Pancreas (tissue), 10 donors: ENCODE results near the gene EIF3J. TPM values are rescaled to one million over a fixed set of nuclear protein-coding genes. Genes with fewer than 3 reads are reported as not detected.
"Not testable (repeated sequence)": the region's sequence is repeated elsewhere in the genome, so short reads cannot be mapped to it uniquely, and the experiment has no call there.

Experiments
- ATAC-seq, 4 donors: fragments of 200-7000 bp; cut with Tn5 transposase; one replicate each; pipeline versions ENCODE4 v1.8.0 to v1.9.1; 2020; ENCODE audit warnings: mild to moderate bottlenecking in 4 of 4, moderate library complexity in 4 of 4
- DNase-seq, 6 donors: peaks; one replicate each; pipeline ENCODE4 v3.0.0-alpha.2; 2020
- FAIRE-seq: peaks from 2 replicates; lab custom pipeline; 2012; peaks lifted over from hg19 to GRCh38; lab: Jason Lieb, UNC
- H3K27ac ChIP-seq, 4 donors: fragments of 200-600 bp; sonication (generic); 1 replicate in 3 of 4; 2 replicates in 1 of 4; pipeline versions ENCODE4 v1.5.0 to v1.8.0; 2020
- H3K27me3 ChIP-seq, 4 donors: fragments of 200-600 bp; one replicate each; pipeline ENCODE4 v1.8.0; 2021
- H3K36me3 ChIP-seq, 3 donors: fragments of 200-600 bp; sonication (generic) in 1 of 3; one replicate each; pipeline versions ENCODE4 v1.5.0 to v1.8.0; 2020 to 2021
- H3K4me1 ChIP-seq, 3 donors: fragments of 200-600 bp; one replicate each; pipeline ENCODE4 v1.8.0; 2021
- H3K4me3 ChIP-seq, 4 donors: fragments of 200-600 bp; sonication (generic) in 2 of 4; one replicate each; pipeline versions ENCODE4 v1.5.0 to v1.8.0; 2020 to 2021
- H3K9me3 ChIP-seq, 4 donors: fragments of 200-600 bp; one replicate each; pipeline ENCODE4 v1.8.0; 2021
- WGBS, 2 donors: extraction: QIAGEN DNeasy Blood & Tissue Kit; methylation state at CpG; one replicate each; pipeline ENCODE4 v1.1.7; 2013; 5-methylcytosine and 5-hydroxymethylcytosine counted together
- intact Hi-C, 3 donors: fragments of 100-400 bp; cut with DNase I; formaldehyde crosslinking; loops; one replicate each; pipeline versions ENCODE4 v1.11.1 to v1.14.2; 2022
- polyA plus RNA-seq, 2 donors: library from polyadenylated mRNA; stranded (reverse); fragments of 200-250 nt; gene quantifications; one replicate each; pipeline ENCODE4 v1.2.3, GENCODE V29; 2013
- total RNA-seq, 6 donors: library from RNA; stranded (reverse); fragmentation: NEBNext Ultra II Directional in 4 of 6; extraction: Animal tissue kit (Norgen Biotek cat#: 25700) in 4 of 6; gene quantifications; one replicate each; pipeline versions ENCODE4 v1.2.1 to v1.2.4, GENCODE V29; 2021 to 2023
- TF ChIP-seq, protein P1 (sequence below), 4 donors: fragments of 200-600 bp; sonication (generic) in 3 of 4; IDR thresholded peaks; one replicate each; pipeline versions ENCODE4 v1.5.0 to v1.8.0; 2021; ENCODE audit warnings: antibody characterized with exemption in 4 of 4
- donor health status: healthy with polysubstance abuse.
- donor health status: DM: no; HTN: no; CAD: no; lungs with moderate emphysema.
- donor health status: DM: no; HTN: no; CAD: no.
- donor health status: control.
- donor health status: control.
- donor health status: Bipolar disorder and iron deficiency.
- donor health status: DM: yes; HTN: yes; CAD: no.
- donor health status: DM: no; HTN: no; CAD: no.
- donor health status: DM: no; HTN: no; CAD: no.
- donor health status: DM: yes; HTN: yes; CAD: no.

EIF3J gene
- total and polyA plus RNA-seq, 8 donors: 21.0 to 88.2 (median 51.3) TPM

GRCh38 chr15:44537735-44538240, 841 bp downstream of the EIF3J start:
- 2% methylated on average over 13 of the region's 13 CpGs for WGBS, 2 donors
- TF ChIP-seq, protein P1, sequence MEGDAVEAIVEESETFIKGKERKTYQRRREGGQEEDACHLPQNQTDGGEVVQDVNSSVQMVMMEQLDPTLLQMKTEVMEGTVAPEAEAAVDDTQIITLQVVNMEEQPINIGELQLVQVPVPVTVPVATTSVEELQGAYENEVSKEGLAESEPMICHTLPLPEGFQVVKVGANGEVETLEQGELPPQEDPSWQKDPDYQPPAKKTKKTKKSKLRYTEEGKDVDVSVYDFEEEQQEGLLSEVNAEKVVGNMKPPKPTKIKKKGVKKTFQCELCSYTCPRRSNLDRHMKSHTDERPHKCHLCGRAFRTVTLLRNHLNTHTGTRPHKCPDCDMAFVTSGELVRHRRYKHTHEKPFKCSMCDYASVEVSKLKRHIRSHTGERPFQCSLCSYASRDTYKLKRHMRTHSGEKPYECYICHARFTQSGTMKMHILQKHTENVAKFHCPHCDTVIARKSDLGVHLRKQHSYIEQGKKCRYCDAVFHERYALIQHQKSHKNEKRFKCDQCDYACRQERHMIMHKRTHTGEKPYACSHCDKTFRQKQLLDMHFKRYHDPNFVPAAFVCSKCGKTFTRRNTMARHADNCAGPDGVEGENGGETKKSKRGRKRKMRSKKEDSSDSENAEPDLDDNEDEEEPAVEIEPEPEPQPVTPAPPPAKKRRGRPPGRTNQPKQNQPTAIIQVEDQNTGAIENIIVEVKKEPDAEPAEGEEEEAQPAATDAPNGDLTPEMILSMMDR (IDR thresholded peaks at IDR 0.05): no peak
- FAIRE-seq: no peak

GRCh38 chr15:44541282-44541958, 4.5 kb downstream of the EIF3J start:
- DNase-seq (no peak), FAIRE-seq (no peak), ATAC-seq (no peak)
- intact Hi-C loops: no loop called here
- H3K4me3 ChIP-seq: no peak overlapping the region
- TF ChIP-seq, protein P1 (IDR thresholded peaks at IDR 0.05): no peak
- no peaks in the 10 kb centered on the region for H3K27me3 ChIP-seq
- H3K27ac ChIP-seq: peak overlapping the region in 1 of 4 donors; percentile 6
- peaks cover 25 to 60% (median 42%) of the 10 kb centered on the region in 3 donors for H3K4me1 ChIP-seq
- H3K9me3 ChIP-seq: no peaks in the 10 kb centered on the region
- 86 to 96% methylated on average over 4 of the region's 4 CpGs for WGBS, 2 donors
- no peaks in the 10 kb centered on the region for H3K36me3 ChIP-seq

More at GRCh38 chr15:44537735-44538240, 841 bp downstream of the EIF3J start:
- peak overlapping the region; percentile 73 to 95 (median 92) for H3K4me3 ChIP-seq
- H3K27ac ChIP-seq: peak overlapping the region; percentile 93 to 99 (median 98)
- DNase-seq (no peak), ATAC-seq (no peak)
- peaks cover 21 to 43% (median 35%) of the 10 kb centered on the region in 3 donors for H3K4me1 ChIP-seq
- H3K27me3 ChIP-seq: no peaks in the 10 kb centered on the region
- no peaks in the 10 kb centered on the region for H3K9me3 ChIP-seq
- intact Hi-C loops: no loop called here
- H3K36me3 ChIP-seq: peaks cover 0 to 5% (median 0%) of the 10 kb centered on the region in 3 donors

- no peak overlapping the region for H3K4me3 ChIP-seq
- H3K36me3 ChIP-seq: no peaks in the 10 kb centered on the region
- ATAC-seq (no peak), DNase-seq (no peak), FAIRE-seq (no peak)
- H3K9me3 ChIP-seq: no peaks in the 10 kb centered on the region
- H3K4me1 ChIP-seq: peaks cover 27 to 62% (median 42%) of the 10 kb centered on the region in 3 donors
- peak overlapping the region in 1 of 4 donors; percentile 6 for H3K27ac ChIP-seq
- TF ChIP-seq, protein P1 (IDR thresholded peaks at IDR 0.05): no peak
- intact Hi-C loops: no loop called here
- H3K27me3 ChIP-seq: no peaks in the 10 kb centered on the region
These were observed 5.6 kb downstream of the EIF3J start for GRCh38 chr15:44542596-44542995.

GRCh38 chr15:44544745-44545144, 7.8 kb downstream of the EIF3J start:
- peaks cover 22 to 49% (median 36%) of the 10 kb centered on the region in 3 donors for H3K4me1 ChIP-seq
- ATAC-seq, DNase-seq, H3K36me3 ChIP-seq, intact Hi-C loops, FAIRE-seq, H3K4me3 ChIP-seq, H3K9me3 ChIP-seq, H3K27me3 ChIP-seq, H3K27ac ChIP-seq: not testable (repeated sequence)
- 77 to 91% methylated on average over 5 of the region's 5 CpGs for WGBS, 2 donors

DNA sequence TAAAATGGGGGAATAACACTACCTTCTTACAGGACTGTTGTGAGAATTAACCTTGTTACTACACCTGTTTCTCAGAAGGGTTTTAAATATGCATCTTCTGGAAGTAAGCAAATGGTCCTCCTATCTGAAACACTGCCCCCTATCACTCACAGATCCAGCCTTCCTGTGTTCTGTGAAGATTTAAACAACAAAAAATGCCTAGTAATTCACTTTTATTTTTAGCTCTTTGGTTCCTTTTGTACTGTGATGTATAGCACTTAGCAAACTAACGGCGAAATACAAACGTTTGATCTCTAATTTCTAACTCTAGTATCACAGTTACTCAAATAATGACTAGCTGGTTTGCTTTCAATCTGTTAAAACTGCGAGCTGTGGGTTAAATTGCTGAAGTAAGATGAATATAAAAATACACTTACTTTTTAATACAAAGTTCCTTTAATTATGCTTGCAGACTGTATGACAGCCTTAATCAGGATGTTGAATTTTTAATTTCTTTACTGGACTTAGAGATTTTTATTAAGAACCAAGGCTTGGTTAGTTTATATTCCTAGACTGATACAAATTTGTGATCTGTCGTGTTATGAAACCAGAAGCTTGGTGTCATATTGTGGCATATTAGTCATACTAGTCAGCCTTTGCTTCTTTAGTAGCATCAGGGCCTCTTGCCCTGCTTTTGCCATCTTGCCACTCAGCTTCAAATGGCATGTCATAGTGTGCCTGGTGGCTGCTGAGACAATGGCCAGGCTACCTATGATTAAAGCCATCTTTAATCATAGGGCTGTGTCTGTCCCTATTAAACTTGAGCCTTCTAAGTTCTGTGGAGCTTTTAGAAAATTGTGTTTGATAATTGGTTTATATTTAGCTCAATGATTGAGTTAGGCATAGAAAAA, 9.2 kb downstream of the EIF3J start:
- Histone ChIP-seq H3K27ac (peak overlapping the region in 1 of 4 donors; percentile 26), H3K4me3 (peak overlapping the region in 1 of 4 donors; percentile 7), H3K4me1 (peaks cover 17 to 40% (median 29%) of the 10 kb centered on the region in 3 donors), H3K9me3 (no peaks in the 10 kb centered on the region), H3K27me3 (no peaks in the 10 kb centered on the region), H3K36me3 (peaks cover 0 to 2% (median 0%) of the 10 kb centered on the region in 3 donors)
- FAIRE-seq (no peak), ATAC-seq (peak; percentile 23 to 66 (median 43)), DNase-seq (no peak)
- WGBS, 2 donors: 30% methylated on average over 5 of the region's 5 CpGs
- intact Hi-C loops: no loop called here
- TF ChIP-seq, protein P1 (IDR thresholded peaks at IDR 0.05): no peak

DNA sequence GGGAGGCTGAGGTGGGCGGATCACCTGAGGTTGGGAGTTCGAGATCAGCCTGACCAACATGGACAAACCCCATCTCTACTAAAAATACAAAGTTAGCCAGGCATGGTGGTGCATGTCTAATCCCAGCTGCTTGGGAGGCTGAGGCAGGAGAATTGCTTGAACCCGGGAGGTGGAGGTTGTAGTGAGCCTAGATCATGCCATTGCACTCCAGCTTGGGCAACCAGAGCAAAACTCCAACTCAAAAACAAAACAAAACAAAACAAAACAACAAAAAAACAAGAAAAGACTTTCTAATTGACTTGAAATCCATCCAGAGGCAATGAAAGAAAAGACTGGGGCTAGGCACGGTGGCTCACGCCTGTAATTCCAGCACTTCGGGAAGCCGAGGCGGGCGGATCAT, 12.2 kb downstream of the EIF3J start:
- H3K27ac ChIP-seq, H3K27me3 ChIP-seq, intact Hi-C loops, H3K9me3 ChIP-seq, H3K4me3 ChIP-seq, ATAC-seq, FAIRE-seq, DNase-seq: not testable (repeated sequence)
- H3K4me1 ChIP-seq: peaks cover 6 to 18% (median 9%) of the 10 kb centered on the region in 3 donors
- 97 to 98% methylated on average over 9 of the region's 9 CpGs for WGBS, 2 donors
- H3K36me3 ChIP-seq: peaks cover 4 to 21% (median 13%) of the 10 kb centered on the region in 3 donors
